K562 (cell line): ENCODE measurements around the gene AK2.
"Not testable (repeated sequence)": the region's sequence is repeated elsewhere in the genome, so short reads cannot be mapped to it uniquely, and the experiment has no call there.

ENCODE experiments used
- HNRNPK ChIP-seq: fragments of 200-400 bp; formaldehyde crosslinking; IDR thresholded peaks from one replicate; pipeline ENCODE4 v1.6.1; 2018; ENCODE audit warnings: mild to moderate bottlenecking, low read depth, low read length; ENCODE audit not compliant: poor library complexity, severe bottlenecking
- TARDBP ChIP-seq: fragments of 450-650 bp; IDR thresholded peaks from 2 replicates; pipeline ENCODE4 v1.6.1; 2016

DNA sequence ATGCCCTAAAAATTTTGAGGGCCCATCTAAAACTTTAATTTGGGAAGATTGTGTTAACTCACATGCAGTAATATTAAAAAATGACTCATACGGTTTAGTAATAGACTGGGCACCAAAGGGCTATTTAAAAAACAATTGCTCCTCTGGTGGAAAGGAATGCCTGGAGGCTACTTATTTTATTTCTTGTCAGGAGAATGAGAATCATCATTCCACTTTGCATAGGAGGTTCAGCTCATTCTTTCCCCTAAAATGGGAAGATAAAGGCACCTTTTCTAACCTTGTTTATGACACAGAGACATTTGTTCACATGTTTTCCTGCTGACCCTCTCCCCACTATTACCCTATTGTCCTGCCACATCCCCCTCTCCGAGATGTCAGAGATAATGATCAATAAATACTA, 31.4 kb upstream of the AK2 start:
- not testable (repeated sequence) for TF ChIP-seq TARDBP, HNRNPK
